GM21717 (cell line): Measurements from ENCODE around the gene MPG.

Source experiments
- ATAC-seq: cut with Tn5 transposase; IDR thresholded peaks from one replicate; pipeline ENCODE4 v1.9.1; 2021; ENCODE audit warnings: mild to moderate bottlenecking, moderate library complexity; ENCODE audit not compliant: unreplicated experiment

The MPG gene

GRCh38 chr16:50769-51591, 27.0 kb upstream of the MPG start:
- no peak for ATAC-seq

DNA sequence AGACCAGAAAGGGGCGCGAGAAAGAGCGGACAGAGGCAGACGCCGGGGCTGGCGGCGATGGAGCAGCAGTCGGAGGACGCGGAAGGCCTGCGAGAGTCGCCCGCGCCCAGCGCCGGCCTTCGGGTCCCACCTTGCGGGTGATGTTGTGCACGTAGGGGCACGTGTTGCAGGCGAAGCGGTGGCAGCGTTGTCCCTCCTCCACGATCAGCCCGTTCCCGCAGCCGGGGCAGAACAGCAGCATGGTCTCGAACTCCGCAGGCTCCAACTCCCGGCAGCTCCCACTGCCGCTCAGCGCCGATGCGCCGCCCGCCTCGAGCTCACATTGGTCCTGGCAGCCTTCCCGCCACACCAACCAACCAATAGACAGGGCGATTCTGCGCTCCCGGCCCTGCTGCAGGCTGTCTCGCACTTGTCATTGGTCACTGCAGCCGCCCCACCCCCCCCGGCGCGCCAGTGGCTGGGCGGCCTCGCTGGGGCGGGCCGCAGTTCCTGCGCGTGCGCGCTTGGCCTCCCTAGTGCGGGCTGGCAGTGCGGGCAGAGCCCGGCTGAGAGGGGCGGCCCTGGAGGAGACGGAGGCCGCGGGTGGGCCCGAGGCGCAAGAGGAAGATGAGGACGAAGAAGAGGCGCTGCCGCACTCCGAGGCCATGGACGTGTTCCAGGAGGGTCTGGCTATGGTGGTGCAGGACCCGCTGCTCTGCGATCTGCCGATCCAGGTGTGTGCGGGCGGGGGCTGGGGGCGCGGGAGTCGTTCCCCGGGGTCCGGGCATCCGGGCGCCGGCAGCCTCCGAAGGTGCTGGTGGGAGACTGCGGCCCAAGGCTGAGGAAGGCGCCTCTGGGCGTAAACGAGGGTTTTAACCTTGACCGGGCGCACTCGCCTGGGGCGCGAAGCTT, 24.4 kb upstream of the MPG start, which contains the start of the genes POLR3K and SNRNP25:
Gene POLR3K (minus strand): TSS at position 263 of the 891 bp plus-strand sequence. CDS start 22 bp downstream, at position 241.
Gene SNRNP25 (plus strand): TSS at position 483 of the 891 bp plus-strand sequence. CDS start 189 bp downstream, at position 672.
- ATAC-seq, result peak; percentile 81

GRCh38 chr16:54237-54581, 23.8 kb upstream of the MPG start:
- ATAC-seq, result no peak

GRCh38 chr16:55571-56136, 22.4 kb upstream of the MPG start:
- ATAC-seq, result no peak

DNA sequence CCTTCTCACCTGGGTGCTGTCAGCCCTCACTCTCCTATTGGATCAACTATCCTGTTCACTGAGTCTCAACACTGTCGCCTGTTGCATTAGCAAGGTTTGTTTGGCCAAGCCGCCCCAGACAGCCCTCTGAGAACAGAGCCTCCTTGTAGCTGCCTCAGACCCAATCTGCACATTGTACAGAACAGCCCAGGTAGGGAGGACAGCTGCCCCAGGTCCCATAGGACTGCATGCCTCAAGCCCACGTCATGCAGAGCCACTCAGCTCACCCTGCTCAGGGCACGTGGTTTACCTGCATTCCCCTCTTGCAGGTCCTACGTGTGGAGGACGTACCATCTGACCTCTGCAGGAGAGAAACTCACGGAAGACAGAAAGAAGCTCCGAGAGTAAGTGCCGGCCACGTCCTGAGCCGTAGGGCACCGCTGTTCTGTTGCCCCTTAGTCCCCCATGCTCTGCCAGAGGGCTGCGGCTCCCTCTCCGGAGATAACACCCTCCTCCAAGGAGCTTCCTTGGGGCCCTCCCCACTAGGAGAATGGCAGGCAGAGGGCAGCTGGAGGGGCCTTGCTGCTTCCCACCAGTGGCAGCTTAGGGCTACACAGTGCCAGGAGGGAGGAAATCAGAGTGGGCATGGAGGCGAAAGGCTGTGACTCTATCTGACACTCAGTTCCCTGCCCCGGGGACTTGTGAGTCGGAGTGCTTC, 21.6 kb upstream of the MPG start:
- ATAC-seq, result no peak

DNA sequence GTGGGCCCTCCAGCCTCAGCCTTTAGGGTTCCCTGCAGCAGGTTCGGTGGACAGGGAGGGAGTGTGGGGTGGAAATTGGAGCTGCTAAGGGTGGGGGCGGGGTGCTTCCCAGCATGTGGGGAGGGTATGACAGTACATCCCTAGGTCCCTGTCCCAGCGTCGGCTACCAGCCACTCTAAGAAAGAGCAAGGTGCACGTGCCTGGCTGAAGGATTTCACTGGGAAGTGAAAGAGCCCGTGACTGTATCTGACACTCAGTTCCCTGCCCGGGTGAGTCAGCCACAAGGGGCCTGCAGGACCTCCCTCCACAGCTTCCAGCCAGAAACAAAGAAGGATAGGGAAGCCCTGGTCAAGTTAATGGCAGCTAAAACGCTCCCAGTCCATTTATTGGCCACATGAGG, 20.3 kb upstream of the MPG start:
- no peak for ATAC-seq

- ATAC-seq, result no peak
Measured at GRCh38 chr16:58491-59439, 19.3 kb upstream of the MPG start.

DNA sequence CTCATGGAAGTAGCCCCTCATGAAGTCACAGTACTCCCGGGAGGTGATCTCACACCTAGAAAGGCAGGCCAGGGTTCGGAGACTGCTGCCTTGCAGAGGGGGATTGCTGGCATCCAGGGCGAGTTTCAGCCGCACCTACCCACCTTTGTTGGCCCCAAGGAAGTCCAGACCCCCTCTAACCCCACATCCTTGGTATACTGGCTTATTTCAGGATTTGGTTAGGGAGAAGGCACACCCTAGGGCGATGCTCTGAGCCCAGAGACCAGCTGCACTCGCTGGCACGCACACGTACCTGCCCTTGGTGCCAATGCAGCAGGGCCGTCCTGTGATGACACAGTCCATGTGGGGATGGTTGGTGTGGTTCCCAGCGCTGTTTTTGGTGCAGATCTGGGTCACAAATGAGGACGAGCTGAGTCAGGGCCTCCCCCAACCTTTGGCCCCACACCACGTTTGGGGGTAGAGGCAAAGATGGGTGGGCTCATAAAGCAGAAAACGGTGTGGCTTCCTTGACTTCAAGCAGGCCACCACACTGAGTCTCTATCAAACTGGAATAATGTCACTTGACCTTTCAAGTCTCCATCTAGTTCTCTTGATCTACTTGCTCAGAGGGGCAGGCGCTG, 18.5 kb upstream of the MPG start:
- no peak for ATAC-seq

DNA sequence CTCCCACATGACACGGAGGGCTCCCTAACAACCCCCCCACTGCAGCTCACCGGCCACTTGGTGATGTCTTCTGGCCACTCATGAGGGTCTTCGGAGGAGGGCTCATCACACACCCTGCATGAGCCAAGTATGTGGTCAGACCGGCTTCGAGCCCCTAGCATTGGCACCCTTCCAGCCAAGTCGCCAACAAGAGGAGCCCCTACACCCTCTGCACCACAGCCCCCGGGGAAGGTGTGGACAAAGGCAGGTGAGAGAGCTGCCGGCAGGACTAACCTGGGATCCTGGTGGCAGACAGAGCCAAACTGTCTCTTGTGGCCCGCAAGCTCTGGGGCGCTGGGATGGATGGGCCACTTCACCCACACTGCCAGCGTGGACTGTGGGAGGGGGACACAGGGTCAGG, 17.9 kb upstream of the MPG start:
- no peak for ATAC-seq

GRCh38 chr16:60929-61878, 16.8 kb upstream of the MPG start:
- no peak for ATAC-seq

DNA sequence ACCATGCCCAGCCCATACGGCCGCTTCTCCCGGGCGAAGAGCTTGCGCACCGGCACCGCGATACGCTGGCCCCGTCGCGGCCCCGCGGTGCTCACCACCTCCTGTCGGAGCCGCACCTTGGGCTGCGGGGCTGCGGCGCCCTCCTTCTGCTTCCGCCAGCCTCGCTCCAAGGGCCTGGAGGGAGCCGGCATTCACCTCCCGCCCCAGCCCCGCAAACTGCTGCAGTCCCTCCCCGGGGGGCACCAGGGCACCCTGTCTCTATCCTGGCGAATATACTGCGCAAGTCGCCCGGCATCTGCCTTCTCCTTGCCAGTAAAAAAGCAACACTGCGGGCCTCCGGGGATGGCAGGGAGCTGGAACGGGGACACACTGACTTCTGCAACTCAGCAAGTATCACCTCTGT, 16.1 kb upstream of the MPG start:
- no peak for ATAC-seq

DNA sequence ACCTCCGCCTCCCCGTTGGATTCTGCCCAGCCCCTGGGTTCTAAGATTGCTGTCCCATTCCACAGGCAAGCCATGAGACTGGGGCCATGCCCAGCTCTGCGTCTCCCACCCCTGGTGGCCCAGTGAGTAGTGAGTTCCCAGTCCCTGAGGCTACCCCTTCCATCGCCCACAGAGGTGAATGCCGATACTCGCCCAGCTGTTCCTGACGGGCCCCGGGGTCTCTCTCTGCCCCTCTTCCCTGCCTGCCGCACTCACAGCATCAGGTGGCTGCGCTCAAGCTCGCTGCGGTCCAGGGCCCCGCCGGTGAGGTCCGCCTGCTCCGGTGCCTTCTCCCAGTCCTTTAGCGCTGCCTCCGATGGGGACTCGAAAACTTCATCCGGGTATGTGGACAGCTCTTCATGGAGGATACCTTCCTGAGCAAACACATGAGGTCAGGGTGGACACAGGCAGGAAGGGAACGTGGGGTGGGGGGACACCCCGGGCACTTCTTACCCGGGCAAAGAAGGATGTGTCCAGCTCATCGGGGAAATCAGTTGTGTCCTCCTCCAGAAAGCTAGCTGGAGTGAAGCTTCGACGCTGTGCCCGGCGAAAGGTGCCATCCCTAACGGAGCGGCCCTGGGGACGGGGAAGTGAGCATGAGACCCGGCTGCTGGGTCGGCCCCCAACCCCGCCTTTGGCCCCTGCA, 15.6 kb upstream of the MPG start:
- ATAC-seq, result no peak

GRCh38 chr16:62968-63391, 15.0 kb upstream of the MPG start:
- ATAC-seq, result no peak

GRCh38 chr16:63466-63865, 14.6 kb upstream of the MPG start:
- ATAC-seq, result no peak

- no peak for ATAC-seq
Measured at GRCh38 chr16:63998-64913, 13.8 kb upstream of the MPG start.

DNA sequence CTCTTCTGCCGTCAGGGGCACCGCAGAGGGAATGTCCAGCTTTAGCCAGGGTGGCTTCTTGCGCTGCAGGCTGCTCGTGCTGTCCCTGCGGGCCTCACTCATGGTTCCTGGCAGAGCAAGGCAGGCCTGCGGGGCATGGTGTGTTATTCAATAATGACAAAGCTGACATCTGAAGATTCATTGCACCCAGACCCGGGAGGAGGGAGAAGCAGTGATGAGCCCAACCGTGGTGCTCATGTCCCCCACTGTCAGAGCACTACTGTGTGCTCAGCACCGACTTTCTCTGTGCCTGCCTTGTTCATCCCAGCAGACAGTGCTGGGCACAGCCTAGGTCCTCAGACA, 13.1 kb upstream of the MPG start:
- ATAC-seq, result no peak

- no peak for ATAC-seq
Measured at GRCh38 chr16:65745-66144, 12.3 kb upstream of the MPG start.
